ENCODE data around the gene RNU4-1.
"Not testable (repeated sequence)": the region's sequence is repeated elsewhere in the genome, so short reads cannot be mapped to it uniquely, and the experiment has no call there.

RNU4-1 gene

GRCh38 chr12:120292661-120293531 is at the start of gene RNU4-1:
Gene RNU4-1 (minus strand): TSS chr12:120293237.
- DNase-seq (ENCODE audit: low spot score), result peak; percentile 85

- no peak for DNase-seq (ENCODE audit: low spot score)
These were observed 49.4 kb upstream of the RNU4-1 start for GRCh38 chr12:120342175-120343038.

- no peak for DNase-seq (ENCODE audit: low spot score)
These were observed 46.2 kb upstream of the RNU4-1 start for GRCh38 chr12:120339256-120339655.

GRCh38 chr12:120337730-120338129 is 44.7 kb upstream of the RNU4-1 start:
- DNase-seq (ENCODE audit: low spot score), result no peak

- not testable (repeated sequence) for DNase-seq (ENCODE audit: low spot score)
These were observed 43.4 kb upstream of the RNU4-1 start for GRCh38 chr12:120336392-120336791.

GRCh38 chr12:120335447-120335846 is 42.4 kb upstream of the RNU4-1 start:
- not testable (repeated sequence) for DNase-seq (ENCODE audit: low spot score)

- no peak for DNase-seq (ENCODE audit: low spot score)
These were observed 39.5 kb upstream of the RNU4-1 start for GRCh38 chr12:120332523-120332922.

GRCh38 chr12:120332041-120332440 is 39.0 kb upstream of the RNU4-1 start:
- DNase-seq (ENCODE audit: low spot score), result no peak

- no peak for DNase-seq (ENCODE audit: low spot score)
These were observed 38.4 kb upstream of the RNU4-1 start for GRCh38 chr12:120331390-120331789.

GRCh38 chr12:120328228-120328627 is 35.2 kb upstream of the RNU4-1 start:
- no peak for DNase-seq (ENCODE audit: low spot score)

- DNase-seq (ENCODE audit: low spot score), result no peak
These were observed 34.6 kb upstream of the RNU4-1 start, which contains the start of gene PLA2G1B for GRCh38 chr12:120327593-120327992. Gene PLA2G1B (minus strand): TSS chr12:120327779. CDS start chr12:120327753, 26 bp downstream.

GRCh38 chr12:120324841-120325417 is 31.9 kb upstream of the RNU4-1 start:
- DNase-seq (ENCODE audit: low spot score), result no peak

GRCh38 chr12:120323772-120324171 is 30.7 kb upstream of the RNU4-1 start:
- DNase-seq (ENCODE audit: low spot score), result no peak

- no peak for DNase-seq (ENCODE audit: low spot score)
These were observed 28.6 kb upstream of the RNU4-1 start for GRCh38 chr12:120321382-120322202.

GRCh38 chr12:120317224-120318105 is 24.4 kb upstream of the RNU4-1 start:
- peak; percentile 99 for DNase-seq (ENCODE audit: low spot score)

GRCh38 chr12:120316798-120317223 is 23.8 kb upstream of the RNU4-1 start:
- no peak for DNase-seq (ENCODE audit: low spot score)

GRCh38 chr12:120314220-120314619 is 21.2 kb upstream of the RNU4-1 start:
- no peak for DNase-seq (ENCODE audit: low spot score)

- peak; percentile 97 for DNase-seq (ENCODE audit: low spot score)
These were observed 9.2 kb upstream of the RNU4-1 start, which contains the start of gene SIRT4 for GRCh38 chr12:120301962-120302815. Gene SIRT4 (plus strand): TSS chr12:120302321. CDS start chr12:120303562, 1,241 bp downstream.

- DNase-seq (ENCODE audit: low spot score), result no peak
These were observed 701 bp downstream of the RNU4-1 start for GRCh38 chr12:120292411-120292660.

All from Ammon's horn (tissue), 1 donor.